Superior temporal gyrus (tissue), 1 donor: ENCODE measurements around the gene NPY.

Experiments
- DNase-seq: peaks from one replicate; pipeline ENCODE4 v3.0.0-alpha.2; 2016; ENCODE audit errors: extremely low spot score

Gene NPY

DNA sequence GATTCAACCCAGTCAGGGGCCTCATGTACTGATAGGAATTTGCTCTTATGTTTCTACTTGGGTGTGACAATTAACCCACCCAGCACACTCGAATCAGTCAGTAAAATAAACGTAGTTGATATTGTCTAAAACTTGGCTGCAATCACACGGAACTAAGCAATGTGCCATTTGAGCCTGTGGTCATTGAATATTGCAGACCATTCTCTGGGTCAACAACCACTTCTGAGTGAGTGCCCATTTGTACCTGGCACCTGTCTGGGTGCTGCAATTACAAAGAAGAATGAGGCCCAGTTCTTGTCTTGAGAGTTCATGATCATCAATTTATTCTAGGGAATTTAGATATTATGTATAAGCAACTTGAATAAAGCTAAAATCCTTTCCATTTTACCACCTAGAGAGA is 29.8 kb downstream of the NPY start:
- DNase-seq: no peak

- DNase-seq: no peak
These were observed 32.4 kb downstream of the NPY start for GRCh38 chr7:24316340-24316739.

DNA sequence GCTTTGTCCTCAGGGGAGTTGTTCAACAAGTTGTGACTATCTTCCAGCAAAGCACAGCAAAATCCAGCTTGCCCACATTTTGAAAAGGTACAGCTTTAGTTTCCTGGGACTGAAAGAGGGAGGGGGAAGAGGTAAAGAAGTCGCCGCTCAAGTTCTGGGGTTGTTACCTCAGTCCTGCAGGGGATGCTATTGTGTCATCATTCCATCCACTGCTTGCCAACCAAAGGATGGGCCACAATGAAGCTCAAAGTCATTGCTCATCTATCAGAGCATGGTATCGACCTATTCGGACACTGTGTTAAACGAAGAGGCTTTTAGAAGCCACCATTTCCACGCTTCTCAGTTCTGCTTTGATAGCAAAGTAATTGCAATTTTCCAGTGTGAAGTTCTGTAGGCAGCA is 34.3 kb downstream of the NPY start:
- DNase-seq: no peak

GRCh38 chr7:24319209-24319608 is 35.2 kb downstream of the NPY start:
- no peak for DNase-seq

DNA sequence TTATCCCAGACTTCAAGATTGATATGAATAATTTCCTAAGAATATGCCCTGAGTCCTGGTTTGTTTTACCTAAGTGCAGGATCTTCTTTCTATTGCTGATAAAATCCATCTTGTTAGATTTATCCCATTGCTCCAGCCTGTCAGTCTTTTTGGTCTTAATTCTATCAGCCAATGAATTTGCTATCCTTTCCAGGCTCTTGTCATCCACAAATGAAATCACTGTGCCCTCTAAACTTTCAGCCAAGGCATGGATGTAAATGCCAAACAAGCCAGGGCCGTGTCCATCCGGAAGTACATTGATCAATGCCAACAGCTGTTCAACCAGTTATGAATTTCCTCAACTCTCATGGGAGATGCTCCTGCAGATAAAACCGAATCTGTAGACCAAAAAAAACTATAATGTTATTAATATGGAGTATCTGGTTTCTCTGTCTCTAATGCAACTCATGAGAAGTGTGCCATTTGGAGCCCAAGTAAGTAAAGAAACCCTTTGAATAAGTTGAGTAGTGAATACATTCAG is 40.0 kb downstream of the NPY start:
- no peak for DNase-seq

- no peak for DNase-seq
These were observed 41.7 kb downstream of the NPY start for GRCh38 chr7:24325708-24326107.

- DNase-seq: no peak
These were observed 44.1 kb downstream of the NPY start for GRCh38 chr7:24328050-24328449.

GRCh38 chr7:24328894-24329293 is 44.9 kb downstream of the NPY start:
- no peak for DNase-seq

- no peak for DNase-seq
These were observed 50.0 kb downstream of the NPY start for GRCh38 chr7:24334012-24334411.

- DNase-seq: no peak
These were observed 50.6 kb downstream of the NPY start for GRCh38 chr7:24334627-24335026.

GRCh38 chr7:24336461-24336860 is 52.5 kb downstream of the NPY start:
- DNase-seq: no peak

DNA sequence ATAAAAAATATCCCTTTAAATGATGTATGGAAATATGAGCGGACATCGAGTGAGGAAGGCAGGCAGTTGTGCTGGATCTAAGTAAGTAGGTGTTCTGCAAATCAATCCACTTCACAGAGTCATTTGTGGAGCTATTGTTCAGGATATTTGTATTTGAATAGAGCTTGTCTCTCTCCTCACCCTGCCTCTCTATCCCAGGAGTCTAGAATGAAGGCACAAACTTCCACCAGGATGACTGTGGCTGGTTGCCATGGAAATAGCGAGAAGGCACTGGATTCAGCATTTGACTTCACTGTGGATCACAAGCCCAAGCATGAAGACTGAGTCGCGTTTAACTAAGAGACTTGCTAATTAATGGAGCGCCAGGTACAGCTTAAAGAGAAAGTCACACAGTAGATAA is 53.2 kb downstream of the NPY start:
- DNase-seq: no peak

DNA sequence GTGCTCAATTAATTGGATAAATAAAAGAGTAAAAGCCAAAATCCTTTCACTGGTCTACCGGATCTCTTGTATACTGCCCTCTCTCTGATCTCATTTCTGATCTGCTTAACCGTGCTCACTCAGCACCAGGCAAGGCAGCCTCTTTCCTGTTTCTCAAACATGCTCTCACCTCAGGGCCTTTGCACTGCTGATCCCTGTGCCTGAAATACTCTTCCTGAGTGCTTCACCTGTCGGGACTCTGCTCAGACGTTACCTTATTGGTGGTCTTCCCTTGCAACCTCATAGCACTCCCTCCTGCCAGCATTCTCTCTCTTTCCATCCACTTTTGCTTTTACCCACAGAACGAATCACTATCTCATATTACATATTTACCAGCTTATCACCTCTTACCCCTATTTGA is 55.6 kb downstream of the NPY start:
- DNase-seq: no peak

DNA sequence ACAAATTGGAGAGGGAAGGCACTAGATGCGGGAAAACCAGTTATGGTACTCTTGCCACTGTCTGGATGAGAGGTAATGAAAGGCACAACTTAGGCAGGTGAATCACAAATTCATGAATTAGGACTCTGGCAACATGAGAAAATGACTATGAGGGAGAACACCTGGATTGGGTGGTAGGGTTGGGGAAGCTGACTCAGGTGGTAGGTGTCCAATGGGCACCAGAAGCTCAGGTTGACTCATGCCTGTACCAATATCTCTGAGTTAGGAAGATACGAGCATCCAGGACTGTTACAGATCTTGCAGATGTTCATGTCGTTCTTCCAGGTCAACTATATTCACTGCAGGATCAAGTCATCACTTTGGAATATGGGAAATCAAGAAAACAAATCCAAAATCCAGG is 56.7 kb downstream of the NPY start:
- no peak for DNase-seq
